OCI-M1 (cell line): Measurements from ENCODE around the gene ALAS1.

ENCODE experiments used
- DNase-seq: peaks from one replicate; lab custom pipeline; 2025; lab: John Stamatoyannopoulos, UW

Gene ALAS1

DNA sequence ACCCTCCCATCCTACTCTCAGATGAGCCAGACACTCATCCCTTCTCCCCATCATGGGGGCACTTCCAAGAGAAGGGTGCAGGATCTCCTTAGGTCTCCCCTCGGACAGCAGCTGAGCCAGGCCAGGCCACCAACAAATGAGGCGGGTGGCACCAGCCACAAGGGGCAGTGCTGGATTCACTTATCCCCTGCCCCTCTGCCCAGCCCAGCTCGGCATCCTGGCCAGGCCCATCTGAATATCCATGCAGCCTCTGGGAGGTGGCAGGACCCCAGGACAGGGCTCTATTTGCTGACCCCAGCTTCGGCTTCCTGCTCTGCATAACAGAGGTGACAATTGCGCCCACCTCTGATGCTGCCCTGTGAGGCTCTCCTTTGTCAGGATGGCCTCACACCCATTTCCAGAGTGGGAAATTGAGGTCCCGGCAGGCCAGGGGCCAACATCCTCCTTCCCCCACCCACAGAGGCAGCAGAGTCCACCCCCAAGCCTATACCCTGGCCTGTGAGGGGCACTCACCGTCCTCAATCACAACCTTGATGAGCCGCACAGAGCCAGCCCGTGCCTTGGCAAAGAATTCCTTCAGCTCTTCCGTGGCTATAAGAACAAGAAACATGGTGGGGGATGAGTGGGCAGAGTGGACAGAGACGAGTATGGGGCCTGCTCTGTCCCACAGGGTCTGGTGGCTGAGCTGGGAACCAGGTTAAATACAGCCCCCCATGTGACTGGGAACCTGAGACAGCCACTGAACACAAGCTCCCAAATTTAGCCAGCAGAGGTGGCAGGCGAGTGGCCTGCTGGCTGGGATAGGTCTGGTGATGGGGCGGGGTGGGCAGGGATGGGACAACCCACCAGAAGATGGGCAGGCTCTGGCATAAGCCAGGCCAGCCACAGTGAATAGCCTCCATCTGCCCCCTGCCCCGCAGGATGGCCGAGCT is 36.8 kb downstream of the ALAS1 start:
- DNase-seq: no peak

DNA sequence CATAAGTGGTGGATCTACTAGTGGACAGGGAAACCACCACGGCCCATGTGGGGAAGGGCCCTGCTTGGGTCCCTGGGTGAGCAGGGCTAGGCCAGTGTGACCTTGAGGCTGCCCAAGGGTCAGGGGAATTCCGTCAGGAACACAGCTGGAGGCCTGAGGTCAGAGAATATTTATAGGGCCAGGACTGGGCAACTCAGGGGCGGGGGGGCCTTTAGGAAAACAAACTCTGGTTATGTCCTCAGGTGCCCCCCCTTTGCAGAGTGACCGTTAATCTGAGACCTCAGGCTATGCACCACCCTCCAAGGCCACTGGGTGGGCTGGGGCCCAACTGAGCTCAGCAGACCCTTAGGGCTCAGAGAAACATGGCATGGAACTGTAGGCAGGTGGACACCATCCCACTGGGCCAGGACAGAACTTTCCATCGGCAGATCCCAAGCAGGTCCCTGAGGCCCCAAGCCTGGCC is 38.5 kb downstream of the ALAS1 start:
- no peak for DNase-seq

DNA sequence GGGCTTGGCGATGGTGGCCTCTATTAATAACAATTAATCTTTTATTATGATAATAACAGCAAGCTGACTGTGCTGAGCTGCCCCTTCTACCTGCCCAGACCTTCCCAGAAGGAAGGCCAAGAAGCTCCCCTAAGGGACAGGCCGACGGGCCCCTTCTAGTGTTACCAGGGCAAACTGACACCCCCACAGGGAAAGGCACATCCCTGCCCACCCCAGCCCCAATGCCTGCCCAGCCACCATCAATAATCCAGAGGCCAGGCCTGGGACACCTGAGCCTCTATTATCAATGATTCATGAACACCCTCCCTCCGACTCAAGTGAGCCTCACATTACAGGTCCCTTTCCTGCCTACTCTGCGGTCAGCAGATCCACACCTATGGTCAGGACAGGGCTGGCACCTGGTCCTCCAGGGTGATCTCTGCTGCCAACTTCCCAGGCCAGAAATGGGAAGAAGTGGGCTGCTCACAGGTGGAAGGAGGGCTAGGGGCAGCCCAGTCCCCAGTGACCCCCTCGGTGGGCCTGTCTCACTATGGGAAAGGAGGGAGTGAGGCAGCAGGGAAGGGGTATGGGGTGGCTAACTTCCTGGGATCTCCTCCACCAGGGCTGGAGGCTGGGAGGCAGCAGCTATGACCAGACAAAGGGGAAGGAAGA is 39.2 kb downstream of the ALAS1 start:
- DNase-seq: no peak

DNA sequence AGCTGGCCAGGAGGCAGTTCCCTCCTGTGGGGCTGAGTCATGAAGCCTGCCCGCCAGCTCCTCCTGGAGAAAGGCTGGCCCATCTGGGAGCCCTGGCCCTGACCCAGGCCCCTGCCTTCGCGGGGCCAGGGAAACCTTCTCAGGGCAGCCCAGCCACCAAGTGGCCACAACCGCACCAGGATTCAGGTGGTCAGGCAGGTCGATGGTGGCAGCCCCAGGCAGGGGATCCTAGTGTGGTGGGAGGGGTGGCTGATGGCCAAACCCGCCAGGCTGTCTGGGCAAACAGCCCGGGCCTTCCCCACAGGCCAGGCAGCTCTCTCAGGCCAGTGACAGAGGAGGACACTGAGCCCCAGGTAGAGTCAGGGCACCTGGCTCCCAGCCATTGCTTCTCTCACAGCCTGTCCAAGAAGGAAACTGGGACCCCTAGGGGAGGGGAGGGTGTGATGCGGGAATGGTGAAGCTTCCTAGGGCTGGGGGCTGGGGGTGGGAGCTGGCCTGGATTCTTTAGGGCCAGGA is 39.8 kb downstream of the ALAS1 start:
- DNase-seq: peak; percentile 73

DNA sequence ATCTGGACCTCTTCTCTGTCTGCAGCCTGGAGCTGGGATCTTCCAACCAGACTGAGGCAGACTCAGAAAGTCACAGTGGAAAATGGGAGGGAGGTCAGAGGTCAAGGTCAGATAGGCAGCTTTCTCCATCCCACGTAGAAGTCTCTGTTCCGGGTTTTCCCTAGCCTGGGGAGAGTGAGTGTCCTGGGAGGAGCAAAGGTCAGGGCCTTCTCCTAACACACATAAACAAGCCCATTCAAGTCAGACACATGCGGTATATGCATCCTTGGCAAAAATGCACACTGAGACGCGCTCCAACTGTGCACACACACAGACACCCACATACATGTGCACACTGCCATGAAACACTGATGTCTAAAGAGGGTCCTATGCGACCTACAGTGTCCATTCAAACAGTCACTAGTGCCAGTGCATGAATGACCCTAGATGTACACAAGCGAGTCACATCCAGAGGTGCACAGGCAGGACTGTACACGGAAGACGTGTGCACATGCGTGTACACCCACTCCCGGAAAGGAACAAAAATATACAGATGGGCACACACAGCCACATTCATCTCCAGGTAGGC is 40.3 kb downstream of the ALAS1 start:
- peak; percentile 64 for DNase-seq

DNA sequence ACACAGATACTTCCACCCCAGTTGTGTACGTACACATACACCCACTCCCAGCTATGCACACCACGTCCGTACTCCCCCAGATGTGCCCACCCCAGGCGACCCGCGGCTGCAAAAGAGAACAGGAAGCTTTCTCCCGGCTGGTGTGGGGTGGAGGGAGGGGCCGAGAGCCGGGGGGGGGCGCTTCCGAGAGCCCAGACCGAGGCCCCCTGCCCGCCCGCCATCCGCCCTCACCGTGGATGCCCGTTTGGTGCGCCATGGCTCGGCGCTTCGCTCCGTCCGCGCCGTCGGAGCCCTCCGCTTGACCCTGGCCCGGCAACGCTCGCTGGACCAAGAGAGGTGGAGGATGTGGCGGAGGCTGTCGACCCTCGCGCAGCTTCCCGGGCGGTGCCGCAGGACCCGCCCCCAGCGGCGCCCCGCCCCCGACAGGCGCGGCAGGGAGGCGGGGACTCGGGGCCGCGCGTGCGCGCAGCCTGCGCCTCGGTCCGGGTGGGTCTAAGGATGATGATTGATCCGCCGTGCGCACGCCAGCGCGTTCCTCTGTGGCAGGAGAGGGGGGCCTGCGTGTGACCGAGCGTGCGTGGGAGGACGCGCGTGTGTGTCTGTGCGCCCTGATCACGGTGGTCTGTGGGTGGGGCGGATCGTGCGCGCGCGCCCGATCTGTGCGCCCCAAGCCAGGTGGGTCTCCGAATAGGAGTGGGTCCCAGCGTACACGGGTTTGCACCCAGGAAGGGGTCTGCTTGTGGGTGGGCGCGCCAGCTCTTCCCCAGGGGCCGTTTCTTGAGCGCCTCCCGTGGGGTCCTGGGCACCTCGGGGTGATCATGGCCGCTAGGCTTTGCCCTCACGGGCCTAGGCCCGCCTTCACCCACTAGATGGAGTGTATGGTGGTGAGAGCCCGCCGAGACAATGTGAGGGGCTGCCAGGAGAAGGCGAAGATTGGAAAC is 41.1 kb downstream of the ALAS1 start, which contains the start of gene TWF2:
TWF2 (minus strand) TSS at position 398 of the 941 bp plus-strand sequence; CDS start at position 256, 142 bp downstream.
- DNase-seq: peak; percentile 90

DNA sequence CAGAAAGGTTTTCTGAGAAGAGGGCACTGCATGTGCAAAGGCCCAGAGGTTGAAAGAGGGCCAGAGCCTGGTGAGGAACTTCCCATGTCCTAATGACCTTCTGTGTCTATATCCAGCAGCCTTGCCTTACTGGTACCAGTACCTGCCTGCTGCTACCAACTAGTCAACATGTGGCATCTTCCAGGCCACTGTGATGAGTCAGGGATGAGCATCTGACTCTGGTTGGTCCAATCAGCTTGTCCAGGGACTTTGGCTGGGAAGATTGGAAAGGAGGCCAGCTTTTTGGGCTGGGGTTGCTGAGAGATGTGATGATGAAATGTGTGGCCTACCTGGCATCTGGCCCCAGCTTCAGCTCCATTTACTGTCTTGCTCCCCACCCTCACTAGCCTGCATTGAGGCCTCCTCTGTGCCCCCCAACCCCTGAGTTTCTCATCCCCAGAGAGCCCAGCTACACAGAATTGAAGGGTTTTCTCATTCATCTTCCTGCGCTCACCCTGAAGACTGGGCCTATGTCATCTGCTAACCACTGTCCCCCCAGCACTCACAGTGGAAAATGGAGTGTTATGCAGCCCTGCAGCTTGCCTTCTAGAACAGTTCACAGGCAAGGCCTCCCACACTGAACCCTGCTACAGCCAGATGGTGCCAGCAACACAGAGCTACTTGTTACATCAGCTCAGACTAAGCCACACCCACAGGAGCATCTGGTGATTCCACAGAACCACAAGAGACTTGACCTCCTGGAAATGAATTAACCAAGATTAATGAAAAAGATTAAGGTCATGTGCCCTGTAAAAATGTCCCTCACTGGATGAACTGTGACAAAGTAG is 42.3 kb downstream of the ALAS1 start:
- DNase-seq: peak; percentile 98

DNA sequence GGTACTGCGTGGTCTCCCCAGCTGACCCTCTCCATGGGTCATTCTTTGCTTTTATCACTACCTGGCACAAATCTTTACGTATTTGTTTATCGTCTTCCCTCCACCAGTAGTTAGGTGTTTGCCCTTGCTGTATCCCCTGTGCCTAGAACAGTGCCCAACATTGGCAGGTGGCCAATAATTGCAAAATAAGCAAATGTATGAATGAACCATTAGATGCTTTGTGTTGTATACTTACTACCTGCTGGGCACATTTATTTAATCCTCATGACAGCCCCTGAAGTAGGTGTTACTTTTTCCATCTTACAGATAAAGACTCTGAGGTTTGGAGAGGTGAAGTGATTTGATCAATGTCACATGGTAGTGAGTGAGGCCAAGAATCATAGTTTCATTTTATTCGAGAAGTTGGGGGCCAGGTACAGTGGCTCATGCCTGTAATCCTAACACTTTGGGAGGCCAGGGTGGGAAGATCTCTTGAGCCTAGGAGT is 43.0 kb downstream of the ALAS1 start:
- DNase-seq: no peak

DNA sequence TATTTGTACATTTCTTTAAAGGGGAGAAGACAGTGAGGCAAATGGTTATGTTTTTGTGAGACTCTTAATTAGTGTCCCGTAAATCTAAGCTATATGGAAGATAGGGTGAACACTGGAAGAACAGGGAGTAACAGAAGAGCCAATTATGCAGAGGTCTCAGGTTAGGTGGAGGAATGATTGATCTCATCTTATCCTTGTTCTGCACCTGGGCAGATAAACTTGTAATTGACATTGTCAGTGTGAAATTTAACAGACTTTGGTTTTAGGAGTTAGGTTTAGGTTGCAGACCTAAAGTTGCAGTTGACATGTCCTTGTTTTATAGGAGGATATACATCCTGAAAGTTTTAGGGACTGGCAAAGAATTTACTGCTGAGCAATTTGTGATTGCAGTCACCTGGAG is 44.1 kb downstream of the ALAS1 start:
- DNase-seq: peak; percentile 19

DNA sequence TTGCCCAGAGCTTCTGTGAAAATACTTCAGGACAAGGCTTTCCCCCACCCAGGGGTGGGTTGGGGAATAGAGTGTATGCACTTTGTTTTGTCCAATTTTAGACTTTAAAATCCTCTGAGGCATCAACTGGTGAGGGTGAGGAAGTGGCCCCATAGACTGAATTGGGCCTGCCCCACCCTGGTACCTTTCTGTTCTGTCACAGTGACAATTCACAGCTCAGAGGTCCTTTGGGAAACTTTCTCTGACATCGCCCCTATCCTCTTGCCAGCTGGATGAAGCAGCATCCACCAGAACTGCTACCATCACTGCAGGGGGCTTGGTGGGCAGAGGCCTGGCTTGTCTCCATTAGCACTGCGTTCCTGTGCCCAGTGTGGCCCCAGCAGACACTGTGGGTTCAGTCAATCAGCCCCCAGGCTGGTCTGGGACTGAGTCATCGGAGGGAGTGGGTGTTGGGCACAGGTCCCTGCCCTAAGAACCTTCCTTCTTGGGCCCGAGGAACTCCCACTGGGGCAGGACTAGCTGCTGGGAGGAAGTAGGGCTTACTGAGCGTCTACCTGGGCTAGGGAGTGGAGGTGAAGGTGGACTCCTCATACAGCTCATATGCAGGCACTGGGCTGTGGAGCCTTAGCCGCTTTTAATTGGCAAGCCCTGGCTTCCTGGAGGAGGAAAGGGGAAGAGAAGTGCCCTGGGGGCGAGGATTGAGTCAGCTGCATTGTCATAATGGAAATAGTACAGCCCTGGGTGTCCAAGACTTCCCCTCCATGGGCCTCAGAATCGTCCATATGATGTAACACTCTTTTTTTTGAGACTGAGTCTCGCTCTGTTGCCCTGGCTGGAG is 46.0 kb downstream of the ALAS1 start:
- peak; percentile 63 for DNase-seq

DNA sequence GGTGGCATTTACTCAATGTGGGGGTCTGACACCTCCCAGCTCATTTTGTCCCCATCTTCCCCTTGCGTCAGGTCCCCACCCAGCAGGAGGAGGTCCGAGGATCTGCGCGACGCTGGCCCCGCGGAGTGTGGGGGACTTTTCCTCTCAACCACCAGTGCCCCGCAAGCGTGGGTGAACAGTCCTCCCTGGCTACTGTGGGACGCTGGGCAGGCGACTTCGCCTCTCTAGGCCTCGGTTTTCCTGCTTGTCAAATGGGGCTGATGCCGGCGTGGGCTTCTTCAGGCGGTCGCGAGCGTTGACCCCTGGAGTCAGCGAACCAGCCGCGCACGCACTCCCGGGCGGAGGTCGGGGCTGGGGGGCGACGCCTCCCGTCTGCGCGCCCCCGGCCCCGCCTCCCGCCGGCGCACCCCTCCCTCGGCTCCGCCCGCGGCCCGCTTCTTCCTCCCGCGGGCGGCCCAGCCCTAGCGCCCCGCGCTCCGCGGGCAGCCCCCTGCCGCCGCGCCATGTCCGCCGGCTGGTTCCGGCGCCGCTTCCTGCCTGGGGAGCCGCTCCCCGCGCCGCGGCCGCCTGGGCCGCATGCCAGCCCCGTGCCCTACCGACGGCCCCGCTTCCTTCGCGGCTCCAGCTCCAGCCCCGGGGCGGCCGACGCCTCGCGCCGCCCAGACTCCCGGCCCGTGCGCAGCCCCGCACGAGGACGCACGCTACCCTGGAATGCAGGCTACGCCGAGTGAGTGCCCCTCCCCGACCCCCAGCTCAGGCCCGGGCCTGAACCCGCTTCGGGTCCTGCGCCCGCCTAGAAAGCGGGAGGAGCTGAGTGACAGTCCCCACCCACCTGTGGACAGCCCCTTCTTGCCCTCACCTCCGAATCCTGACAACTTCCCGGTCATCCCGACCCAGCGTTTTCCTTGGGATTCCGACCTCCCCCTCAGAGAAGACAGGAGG is 47.6 kb downstream of the ALAS1 start, which contains the start of gene PPM1M:
PPM1M (plus strand) TSS at position 438 of the 942 bp plus-strand sequence; CDS start at position 504, 66 bp downstream.
- DNase-seq: peak; percentile 28

DNA sequence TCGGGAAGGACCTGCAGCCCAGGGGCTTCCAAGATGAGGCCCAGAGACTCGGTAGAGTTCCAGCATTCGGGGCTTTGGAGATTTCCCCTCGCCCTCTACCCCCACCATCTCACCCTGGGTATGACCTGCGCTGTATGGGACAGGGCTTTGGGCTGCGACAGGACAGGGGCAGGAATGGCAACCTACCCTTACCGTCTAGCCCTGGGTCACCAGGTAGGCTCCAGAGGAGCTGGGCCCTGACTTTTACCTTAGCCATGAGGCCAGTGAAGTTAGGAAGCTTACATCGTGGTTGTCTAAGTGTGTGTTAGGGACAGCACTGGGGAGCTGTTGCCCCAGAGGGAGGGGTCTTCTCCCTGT is 48.3 kb downstream of the ALAS1 start:
- no peak for DNase-seq

DNA sequence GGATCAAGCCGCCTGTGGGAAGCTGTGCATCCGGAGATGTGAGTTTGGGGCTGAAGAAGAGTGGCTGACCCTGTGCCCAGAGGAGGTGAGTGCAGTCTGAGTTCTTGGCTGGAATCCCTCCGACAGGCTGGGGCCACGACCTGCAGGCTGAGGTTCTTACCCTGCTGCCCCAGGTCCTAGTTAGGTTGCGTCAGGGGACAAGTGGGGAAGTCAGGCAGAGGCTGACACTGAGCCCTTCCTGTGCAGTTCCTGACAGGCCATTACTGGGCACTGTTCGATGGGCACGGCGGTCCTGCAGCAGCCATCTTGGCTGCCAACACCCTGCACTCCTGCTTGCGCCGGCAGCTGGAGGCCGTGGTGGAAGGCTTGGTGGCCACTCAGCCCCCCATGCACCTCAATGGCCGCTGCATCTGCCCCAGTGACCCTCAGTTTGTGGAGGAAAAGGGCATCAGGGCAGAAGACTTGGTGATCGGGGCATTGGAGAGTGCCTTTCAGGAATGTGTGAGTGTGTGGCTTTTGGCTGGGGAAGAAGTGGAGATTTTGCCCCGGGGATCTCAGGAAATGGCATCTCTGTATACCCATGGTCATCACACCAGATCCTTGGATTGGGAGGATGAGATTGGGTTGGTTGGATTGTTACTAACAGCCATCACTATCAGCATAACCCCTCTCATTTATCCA is 48.9 kb downstream of the ALAS1 start:
- no peak for DNase-seq

DNA sequence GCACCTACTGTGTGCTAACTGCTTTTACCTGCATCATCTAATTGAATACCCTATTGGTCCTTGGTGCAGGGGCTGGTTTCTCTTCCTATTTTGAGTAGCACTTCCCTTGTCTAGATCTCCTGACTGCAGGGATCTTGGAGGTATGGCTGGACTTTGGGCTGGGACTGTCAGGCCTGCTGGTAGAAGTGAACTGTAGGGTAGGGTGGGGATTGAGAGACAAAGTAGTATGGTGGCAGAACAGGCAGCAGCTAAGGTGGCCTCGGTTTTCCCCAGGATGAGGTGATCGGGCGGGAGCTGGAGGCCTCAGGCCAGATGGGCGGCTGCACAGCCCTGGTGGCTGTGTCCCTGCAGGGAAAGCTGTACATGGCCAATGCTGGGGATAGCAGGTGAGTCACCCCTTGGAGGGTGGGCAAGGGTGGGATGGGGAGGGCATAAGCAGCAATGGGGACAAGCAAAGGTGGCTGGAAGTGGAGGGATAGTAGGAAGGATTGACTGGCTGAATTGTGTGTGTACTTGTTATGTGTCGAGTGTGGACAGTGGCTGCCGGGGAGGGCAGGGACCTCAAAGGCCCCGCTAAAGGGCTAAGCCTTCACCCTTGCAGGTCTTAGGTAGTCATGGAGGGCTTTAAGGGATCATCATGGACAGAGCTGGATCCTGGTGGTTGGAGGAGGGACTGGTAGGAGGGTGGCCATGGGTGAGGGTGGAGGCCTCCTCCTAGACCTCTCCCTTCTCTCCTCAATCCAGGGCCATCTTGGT is 49.6 kb downstream of the ALAS1 start:
- no peak for DNase-seq

DNA sequence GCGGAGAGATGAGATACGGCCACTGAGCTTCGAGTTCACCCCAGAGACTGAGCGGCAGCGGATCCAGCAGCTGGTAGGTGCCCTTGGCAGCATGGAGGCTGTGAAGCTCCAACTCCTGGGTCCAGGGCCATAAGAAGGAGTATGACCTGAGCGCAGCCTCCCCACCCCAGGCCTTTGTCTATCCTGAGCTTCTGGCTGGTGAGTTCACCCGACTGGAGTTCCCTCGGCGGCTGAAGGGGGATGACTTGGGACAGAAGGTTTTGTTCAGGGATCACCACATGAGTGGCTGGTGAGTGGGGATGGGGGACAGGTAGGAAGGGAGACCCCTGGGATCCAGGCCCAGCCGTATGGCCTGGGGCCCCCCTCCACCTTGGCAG is 50.2 kb downstream of the ALAS1 start:
- DNase-seq: no peak

DNA sequence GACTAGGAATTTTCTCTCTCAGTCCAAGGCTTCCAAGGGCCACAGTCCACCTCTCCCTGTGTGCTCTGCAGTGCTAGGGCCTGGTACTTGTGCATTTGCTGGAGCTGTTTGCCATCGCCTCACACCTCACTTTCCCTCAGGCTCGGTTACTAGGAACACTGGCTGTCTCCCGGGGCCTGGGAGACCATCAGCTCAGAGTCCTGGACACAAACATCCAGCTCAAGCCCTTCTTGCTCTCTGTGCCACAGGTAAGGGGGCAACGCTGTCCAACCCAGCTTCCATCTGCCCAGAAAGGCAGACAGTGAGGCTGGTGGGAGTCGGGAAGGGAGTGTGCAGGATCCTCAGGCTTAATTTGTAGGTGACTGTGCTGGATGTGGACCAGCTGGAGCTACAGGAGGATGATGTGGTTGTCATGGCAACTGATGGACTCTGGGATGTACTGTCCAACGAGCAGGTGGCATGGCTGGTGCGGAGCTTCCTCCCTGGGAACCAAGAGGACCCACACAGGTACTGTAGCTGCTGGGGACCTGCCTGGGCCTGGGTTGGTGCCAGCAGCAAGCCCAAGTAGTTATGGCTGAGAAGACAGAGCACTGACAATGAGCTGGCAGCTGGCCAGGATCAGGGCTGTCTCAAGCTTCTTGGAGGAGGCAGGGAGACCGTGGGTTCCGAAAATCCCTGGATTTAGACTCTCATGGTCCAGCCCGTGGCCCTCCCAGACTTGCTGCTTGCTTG is 51.0 kb downstream of the ALAS1 start:
- DNase-seq: peak; percentile 8
